ENCODE measurements around the gene CTDSPL.

Gene CTDSPL

GRCh38 chr3:37858742-37859141 is 2.9 kb upstream of the CTDSPL start:
- no peak for TF ChIP-seq CTCF (IDR thresholded peaks at IDR 0.05; ENCODE audit: poor library complexity, severe bottlenecking)
- H3K4me1 ChIP-seq (ENCODE audit: insufficient read depth, poor library complexity, severe bottlenecking): peaks cover 23% of the 10 kb centered on the region
- no peak overlapping the region for H3K4me3 ChIP-seq (ENCODE audit: severe bottlenecking)
- no peaks in the 10 kb centered on the region for H3K36me3 ChIP-seq (ENCODE audit: low read depth)
- DNase-seq (ENCODE audit: low spot score): no peak
- no peak for ATAC-seq (ENCODE audit: low read depth)
- no peak overlapping the region for H3K27ac ChIP-seq (ENCODE audit: poor library complexity, severe bottlenecking)
- H3K27me3 ChIP-seq (ENCODE audit: insufficient read depth, poor library complexity, severe bottlenecking): no peaks in the 10 kb centered on the region
- no peaks in the 10 kb centered on the region for H3K9me3 ChIP-seq (ENCODE audit: severe bottlenecking)

- DNase-seq (ENCODE audit: low spot score) (no peak), ATAC-seq (ENCODE audit: low read depth) (no peak)
- TF ChIP-seq CTCF (IDR thresholded peaks at IDR 0.05; ENCODE audit: poor library complexity, severe bottlenecking): no peak
- no peaks in the 10 kb centered on the region for H3K9me3 ChIP-seq (ENCODE audit: severe bottlenecking)
- H3K27ac ChIP-seq (ENCODE audit: poor library complexity, severe bottlenecking): peak overlapping the region; percentile 79
- H3K4me3 ChIP-seq (ENCODE audit: severe bottlenecking): no peak overlapping the region
- H3K27me3 ChIP-seq (ENCODE audit: insufficient read depth, poor library complexity, severe bottlenecking): no peaks in the 10 kb centered on the region
- no peaks in the 10 kb centered on the region for H3K36me3 ChIP-seq (ENCODE audit: low read depth)
- H3K4me1 ChIP-seq (ENCODE audit: insufficient read depth, poor library complexity, severe bottlenecking): peaks cover 23% of the 10 kb centered on the region
Observed at GRCh38 chr3:37859354-37859753, 2.3 kb upstream of the CTDSPL start.

- Histone ChIP-seq H3K27ac (ENCODE audit: poor library complexity, severe bottlenecking) (peak overlapping the region; percentile 79), H3K4me3 (ENCODE audit: severe bottlenecking) (no peak overlapping the region), H3K36me3 (ENCODE audit: low read depth) (no peaks in the 10 kb centered on the region), H3K27me3 (ENCODE audit: insufficient read depth, poor library complexity, severe bottlenecking) (no peaks in the 10 kb centered on the region), H3K4me1 (ENCODE audit: insufficient read depth, poor library complexity, severe bottlenecking) (peaks cover 27% of the 10 kb centered on the region), H3K9me3 (ENCODE audit: severe bottlenecking) (no peaks in the 10 kb centered on the region)
- DNase-seq (ENCODE audit: low spot score) (no peak), ATAC-seq (ENCODE audit: low read depth) (no peak)
- TF ChIP-seq CTCF (IDR thresholded peaks at IDR 0.05; ENCODE audit: poor library complexity, severe bottlenecking): no peak
Observed at GRCh38 chr3:37859908-37860199, 1.8 kb upstream of the CTDSPL start.

- Histone ChIP-seq H3K4me3 (ENCODE audit: severe bottlenecking) (peak overlapping the region; percentile 73), H3K27me3 (ENCODE audit: insufficient read depth, poor library complexity, severe bottlenecking) (no peaks in the 10 kb centered on the region), H3K4me1 (ENCODE audit: insufficient read depth, poor library complexity, severe bottlenecking) (peaks cover 22% of the 10 kb centered on the region), H3K36me3 (ENCODE audit: low read depth) (no peaks in the 10 kb centered on the region), H3K9me3 (ENCODE audit: severe bottlenecking) (no peaks in the 10 kb centered on the region), H3K27ac (ENCODE audit: poor library complexity, severe bottlenecking) (peak overlapping the region; percentile 79)
- DNase-seq (ENCODE audit: low spot score): no peak
- peak; percentile 7; the same call in 1 of the 3 replicates for ATAC-seq (ENCODE audit: low read depth)
- TF ChIP-seq CTCF (IDR thresholded peaks at IDR 0.05; ENCODE audit: poor library complexity, severe bottlenecking): no peak
Observed at GRCh38 chr3:37862219-37862902, 681 bp downstream of the CTDSPL start.
